Renal cortical epithelial cell (primary cell): ENCODE measurements around the gene NDOR1. TPM values are rescaled to one million over a fixed set of nuclear protein-coding genes. Genes with fewer than 3 reads are reported as not detected.

ENCODE experiments used
- DNase-seq: peaks from one replicate; pipeline ENCODE4 v3.0.0-alpha.2; 2011; ENCODE audit warnings: low read depth
- total RNA-seq: library from RNA; depleted of rRNA; stranded (reverse); fragments of >200 nt; gene quantifications from 2 replicates; pipeline ENCODE4 v1.2.3, GENCODE V29; 2014

The NDOR1 gene
- total RNA-seq, 1 donor from 2014 or later, result 6.2 TPM

DNA sequence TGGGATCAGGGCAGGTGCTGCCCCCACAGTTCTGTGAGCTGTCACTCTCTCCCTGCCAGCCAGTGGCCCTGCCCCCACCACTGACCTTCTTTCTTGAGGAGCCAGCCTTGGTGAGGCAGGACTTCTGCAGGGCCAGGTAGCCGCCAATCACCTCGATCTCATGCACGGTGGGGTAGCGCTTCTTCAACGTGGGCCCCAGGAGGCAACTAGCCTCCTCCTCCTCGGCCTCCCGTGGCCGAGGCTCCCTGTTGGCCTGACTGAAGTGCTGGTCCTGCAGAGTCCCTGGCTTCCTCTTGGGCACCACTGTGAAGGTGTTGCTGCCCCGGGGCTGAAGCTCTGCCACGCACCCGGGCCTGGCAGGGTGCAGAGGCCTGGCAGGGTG, 6.6 kb upstream of the NDOR1 start:
- no peak for DNase-seq

DNA sequence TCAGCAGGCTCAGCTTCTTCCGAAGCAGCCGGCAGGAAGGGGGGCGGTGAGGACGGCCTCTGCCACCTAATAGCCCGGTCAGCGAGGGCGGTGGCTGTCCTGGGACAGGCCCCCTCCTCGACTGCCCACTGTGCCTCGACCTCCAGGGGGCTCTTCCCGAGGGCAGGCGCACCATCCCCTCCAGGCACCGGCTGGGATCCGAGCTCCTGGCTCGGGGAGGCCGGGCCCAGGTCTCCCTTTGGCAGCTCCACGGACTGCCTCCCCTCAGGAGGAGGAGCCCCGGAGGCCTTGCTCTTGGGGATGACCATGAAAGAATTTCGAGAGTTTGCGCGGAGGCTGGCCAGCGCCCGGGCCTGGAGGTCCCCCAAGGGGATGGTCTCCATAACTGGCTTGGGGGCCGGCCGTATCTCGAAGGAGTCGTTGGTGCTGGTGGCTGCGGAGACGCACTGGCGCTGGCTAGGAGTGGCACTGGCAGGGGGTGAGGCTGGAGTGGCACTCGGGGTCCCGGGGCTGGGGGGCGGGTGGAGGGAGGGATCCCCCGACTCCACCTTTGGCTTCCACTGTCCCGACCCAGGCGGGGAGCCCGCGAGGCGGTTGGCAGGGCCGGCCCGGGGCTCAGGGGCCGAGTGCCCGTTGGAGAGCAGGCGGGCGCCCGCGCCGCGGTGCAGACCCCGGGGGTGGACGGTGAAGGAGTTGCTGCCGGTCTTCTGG, 5.9 kb upstream of the NDOR1 start:
- no peak for DNase-seq

DNA sequence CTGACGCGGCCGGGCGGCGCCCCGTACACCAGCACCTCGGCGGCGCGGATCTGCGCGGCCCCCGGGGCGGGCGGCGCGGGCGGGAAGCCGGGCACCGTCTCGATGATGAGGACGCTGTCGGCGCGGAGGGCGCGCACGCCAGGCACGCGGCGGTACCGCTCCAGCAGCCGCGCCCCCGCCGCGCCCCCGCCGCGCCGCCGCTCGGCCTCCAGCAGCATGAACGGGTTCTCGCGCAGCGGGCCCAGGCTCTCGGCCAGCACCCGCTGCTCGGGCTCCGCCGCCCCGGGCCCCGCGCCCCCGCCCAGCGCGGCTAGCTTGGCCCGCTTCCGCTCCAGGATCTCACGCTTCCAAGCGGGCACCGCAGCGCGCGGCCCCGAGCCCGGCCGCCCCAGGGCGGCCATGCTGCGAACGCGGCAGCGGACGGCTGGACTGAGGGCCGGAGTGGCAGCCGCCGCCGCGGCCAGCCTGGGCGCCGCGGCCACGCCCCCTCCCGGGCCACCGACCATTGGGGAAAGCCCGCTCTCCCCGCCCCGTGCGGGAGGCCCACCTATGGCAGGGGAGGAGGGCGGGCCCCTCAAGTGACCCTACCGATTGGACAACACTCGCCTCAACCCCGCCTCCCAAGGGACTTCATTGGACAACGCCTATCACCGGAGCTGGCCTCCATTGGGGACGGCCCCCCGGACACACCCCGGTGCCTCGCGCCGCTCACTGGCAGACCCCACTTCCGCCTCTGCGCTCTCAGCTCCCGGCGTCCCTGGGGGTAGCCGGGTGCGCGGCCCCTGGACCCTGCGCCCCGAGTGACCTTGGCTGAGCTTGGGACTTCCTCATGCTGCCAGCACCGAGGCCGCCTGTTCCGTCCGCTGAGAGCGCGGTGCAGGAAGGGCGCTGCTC, 4.9 kb upstream of the NDOR1 start, which contains the start of gene TPRN:
TSS of gene TPRN (minus strand) at position 431 of the 894 bp plus-strand sequence. CDS start at position 401, 30 bp downstream.
- peak; percentile 95 for DNase-seq

DNA sequence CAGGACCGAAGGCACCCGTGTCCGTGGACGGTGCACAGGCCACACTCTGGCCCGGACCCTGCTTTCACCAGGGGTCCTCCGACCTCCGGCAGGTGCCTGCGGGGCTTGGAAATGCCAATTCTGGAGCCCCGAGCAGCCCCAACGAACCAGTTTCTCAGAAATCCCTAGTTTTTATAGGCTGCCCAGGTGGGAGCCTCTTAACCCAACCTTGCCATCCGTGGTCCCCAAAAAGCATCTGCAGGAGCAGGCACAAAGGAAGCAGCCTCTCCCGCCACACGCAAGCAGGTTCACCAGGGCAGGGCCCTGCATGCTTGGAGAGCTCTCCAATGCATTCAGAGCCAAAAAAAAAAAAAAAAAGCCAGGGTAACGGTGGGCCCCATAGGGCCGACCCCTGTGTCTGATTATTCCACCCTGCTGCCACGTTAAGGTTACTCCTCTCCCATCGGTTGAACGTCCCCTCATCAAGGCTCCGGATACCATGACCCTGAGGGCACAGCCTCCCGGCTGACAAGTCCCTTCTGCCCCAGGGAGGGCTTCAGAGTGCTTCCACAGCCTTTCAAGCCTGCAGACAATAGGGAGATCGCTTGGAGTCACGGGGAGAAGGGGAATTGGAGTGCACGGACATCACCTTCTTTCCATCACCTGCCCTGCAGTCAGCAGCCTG, 4.2 kb upstream of the NDOR1 start:
- no peak for DNase-seq

DNA sequence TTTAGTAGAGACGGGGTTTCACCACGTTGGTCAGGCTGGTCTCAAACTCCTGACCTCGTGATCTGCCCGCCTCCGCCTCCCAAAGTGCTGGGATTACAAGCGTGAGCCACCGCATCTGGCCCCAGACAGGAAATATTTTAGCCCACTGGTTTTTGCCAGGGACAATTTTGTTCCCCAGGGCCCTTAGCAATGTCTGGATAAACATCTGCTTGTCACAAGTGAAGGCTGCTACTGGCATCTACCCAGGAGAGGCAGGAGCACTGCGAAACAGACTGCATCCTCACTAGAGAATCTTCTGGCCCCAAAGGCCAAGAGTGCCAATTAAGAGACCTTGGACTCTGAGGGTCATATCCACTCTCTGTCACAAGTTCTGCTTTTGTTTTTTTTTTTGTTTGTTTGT, 2.5 kb upstream of the NDOR1 start:
- DNase-seq, result no peak

DNA sequence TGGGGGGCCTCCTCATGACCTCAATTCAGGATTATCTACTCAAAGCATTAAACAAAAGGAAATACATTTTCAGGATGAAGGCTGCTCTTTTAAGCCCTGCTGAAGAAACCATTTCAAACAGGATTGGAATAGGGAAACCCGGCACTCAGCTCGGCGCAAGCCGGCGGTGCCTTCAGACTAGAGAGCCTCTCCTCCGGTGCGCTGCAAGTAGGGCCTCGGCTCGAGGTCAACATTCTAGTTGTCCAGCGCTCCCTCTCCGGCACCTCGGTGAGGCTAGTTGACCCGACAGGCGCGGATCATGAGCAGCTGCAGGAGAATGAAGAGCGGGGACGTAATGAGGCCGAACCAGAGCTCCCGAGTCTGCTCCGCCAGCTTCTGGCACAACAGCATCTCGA, 772 bp upstream of the NDOR1 start:
- no peak for DNase-seq

DNA sequence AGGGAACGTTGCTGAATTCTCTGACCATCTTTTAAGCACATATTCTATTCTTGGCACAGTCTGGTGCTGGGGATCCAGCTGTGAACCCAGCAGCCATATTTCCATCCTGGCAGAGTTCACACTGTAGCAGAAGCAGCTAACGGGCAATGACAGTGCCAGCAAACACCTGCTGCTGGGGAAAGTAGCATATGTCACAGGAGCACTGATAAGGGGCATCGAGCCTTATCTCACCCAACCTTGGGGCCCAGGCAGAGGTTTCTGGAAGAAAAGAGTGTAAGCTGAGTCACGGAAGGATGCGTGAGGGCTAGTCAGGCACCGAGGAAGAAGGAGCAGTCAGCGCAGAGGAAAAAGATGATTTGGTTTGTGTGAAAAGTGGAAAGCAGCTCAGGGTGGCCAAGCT, 1.1 kb downstream of the NDOR1 start:
- no peak for DNase-seq

DNA sequence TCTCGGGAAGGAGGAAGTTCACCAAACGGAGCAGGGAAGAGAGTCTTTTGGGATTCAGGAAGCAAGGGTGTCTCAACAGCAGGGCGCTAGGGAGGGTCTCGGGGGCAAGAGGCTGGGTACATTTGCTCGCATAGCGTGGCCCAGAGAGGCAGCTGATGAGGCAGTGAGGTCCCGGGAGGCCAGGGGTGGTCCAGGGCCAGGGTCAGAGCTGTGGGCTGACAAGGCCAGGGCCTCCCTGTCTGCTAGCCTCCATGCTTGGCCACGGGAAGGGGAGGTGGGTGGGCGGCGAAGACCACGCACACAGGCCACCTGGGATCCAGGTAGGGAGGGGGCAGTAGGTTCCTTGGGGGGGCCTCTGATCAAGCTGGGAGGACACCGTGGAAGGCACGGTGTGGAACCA, 6.0 kb downstream of the NDOR1 start:
- no peak for DNase-seq

DNA sequence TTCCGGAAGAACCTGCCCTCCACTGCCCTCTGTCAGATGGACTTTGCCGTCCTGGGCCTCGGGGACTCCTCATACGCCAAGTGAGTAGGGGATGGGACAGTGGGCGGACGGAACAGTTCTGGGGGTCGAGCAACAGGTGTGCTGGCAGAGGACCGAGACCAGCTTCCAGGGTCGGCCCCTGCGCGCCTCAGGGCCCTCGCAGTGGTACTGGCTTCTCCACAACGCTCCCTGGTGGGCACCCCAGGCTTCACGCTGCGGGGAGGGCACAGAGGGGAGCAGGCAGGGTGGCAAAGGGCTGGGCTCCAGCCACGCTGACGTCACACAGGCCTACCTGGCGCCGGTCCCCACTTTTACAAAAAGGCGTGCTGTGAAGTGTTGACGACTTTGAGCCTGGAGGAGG, 7.0 kb downstream of the NDOR1 start:
- no peak for DNase-seq

DNA sequence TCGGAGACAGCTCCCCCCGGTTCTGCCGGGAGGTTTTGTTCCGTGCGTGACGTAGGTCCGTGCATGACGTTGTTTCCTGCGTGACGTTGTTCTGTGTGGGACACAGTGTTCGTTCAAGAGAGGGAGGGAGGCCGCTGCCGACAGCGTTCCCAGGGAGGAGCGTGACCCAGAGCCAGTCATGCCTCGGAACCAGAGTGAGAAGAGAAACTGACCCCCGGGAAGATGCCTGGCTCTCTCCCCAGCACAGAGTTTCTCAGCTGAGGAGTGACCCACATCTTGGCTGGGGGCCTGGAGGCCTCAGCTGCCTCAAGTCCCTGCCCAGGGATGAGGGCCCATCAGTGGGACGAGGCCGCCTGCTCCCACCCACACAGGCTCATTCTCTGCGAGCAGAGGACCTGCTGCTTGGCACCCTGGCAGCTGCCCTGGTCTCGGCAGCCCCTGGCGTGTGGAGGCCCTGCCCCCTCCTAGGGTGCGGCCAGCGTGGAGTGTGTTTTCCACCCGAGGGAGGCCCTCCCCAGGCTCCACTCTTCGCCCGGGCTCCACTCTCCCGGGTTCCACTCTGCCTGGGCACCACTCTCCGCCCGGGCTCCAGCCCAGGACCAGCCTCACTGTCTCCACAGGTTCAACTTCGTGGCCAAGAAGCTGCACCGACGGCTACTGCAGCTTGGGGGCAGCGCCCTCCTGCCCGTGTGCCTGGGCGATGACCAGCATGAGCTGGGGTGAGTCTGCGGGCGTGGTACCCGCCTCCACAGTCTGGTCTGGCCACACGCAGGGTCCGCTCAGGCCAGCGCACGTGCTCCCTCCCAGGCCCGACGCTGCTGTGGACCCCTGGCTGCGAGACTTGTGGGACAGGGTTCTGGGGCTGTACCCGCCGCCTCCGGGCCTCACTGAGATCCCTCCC, 7.9 kb downstream of the NDOR1 start:
- no peak for DNase-seq

DNA sequence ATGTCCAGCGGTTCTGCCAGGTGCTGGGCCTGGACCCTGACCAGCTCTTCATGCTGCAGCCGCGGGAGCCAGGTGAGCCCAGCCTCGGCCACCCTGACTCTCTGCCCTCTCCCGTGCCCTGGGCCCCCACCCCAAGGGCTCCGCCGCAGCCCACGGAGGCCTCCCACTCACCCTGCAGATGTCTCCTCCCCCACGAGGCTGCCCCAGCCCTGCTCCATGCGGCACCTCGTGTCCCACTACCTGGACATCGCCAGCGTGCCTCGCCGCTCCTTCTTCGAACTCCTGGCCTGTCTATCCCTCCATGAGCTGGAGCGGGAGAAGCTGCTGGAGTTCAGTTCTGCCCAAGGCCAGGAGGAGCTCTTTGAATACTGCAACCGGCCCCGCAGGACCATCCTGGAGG, 9.1 kb downstream of the NDOR1 start:
- DNase-seq, result no peak

DNA sequence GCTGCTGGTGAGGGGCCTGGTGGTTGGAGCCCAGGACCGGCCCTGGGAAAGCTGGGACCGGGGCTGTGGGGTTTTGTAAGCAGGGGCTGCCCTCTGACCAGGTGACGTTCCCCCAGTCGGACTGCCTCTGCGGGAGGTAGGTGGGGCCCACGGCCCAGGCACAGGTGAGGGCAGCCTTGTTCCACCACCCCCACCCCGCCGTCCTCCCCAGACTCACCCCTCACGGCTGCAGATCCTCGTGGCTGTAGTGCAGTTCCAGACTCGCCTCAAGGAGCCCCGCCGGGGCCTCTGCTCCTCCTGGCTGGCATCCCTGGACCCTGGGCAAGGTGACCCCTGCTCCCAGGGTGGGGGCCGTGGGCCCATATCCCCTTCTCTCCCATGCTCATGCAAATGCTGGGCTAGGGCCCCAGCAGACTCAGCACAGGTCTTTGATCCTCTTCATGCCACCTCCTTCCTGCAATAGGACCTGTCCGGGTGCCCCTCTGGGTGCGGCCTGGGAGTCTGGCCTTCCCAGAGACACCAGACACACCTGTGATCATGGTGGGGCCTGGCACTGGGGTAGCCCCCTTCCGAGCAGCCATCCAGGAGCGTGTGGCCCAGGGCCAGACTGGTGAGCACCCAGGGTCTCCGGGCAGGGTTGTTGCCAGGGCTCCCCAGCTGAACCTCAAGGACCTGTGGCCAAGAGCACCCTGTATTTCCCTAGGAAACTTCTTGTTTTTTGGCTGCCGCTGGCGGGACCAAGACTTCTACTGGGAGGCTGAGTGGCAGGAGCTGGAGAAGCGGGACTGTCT, 9.9 kb downstream of the NDOR1 start:
- no peak for DNase-seq

DNA sequence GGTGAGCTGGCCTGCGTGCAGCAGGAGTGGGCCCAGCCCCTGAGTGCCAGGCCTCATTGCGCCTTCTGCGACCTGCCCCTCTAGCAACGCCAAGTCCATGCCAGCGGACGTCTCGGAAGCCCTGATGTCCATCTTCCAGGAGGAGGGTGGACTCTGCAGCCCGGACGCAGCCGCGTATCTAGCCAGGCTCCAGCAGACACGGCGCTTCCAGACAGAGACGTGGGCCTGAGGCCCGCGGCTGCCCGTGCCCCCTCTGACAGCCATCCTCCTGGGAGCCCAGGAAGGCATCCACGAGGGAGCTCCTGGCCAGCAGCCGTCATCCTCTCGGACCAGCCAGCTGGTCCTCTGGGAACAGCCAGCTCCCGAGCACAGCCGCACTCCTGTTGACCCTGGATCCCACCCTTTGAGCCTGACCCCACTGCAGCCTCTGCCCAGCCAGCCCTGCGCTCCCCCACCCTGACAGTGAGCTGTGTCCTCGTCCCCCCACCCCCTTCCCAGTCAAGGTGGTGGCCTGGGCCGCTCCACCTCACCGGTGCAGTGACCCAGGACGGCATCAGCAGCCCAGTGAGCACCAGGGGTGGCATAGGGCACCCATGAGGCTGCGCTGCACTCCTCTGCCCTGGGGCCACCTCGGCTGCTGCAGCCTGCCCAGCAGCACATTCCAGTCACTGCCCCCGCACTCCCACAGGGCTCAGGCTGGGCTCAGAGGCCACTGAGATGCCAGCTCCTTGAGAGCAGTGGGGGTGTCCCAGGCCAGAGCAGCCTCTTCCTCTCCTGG, 10.9 kb downstream of the NDOR1 start:
- DNase-seq, result peak; percentile 19

DNA sequence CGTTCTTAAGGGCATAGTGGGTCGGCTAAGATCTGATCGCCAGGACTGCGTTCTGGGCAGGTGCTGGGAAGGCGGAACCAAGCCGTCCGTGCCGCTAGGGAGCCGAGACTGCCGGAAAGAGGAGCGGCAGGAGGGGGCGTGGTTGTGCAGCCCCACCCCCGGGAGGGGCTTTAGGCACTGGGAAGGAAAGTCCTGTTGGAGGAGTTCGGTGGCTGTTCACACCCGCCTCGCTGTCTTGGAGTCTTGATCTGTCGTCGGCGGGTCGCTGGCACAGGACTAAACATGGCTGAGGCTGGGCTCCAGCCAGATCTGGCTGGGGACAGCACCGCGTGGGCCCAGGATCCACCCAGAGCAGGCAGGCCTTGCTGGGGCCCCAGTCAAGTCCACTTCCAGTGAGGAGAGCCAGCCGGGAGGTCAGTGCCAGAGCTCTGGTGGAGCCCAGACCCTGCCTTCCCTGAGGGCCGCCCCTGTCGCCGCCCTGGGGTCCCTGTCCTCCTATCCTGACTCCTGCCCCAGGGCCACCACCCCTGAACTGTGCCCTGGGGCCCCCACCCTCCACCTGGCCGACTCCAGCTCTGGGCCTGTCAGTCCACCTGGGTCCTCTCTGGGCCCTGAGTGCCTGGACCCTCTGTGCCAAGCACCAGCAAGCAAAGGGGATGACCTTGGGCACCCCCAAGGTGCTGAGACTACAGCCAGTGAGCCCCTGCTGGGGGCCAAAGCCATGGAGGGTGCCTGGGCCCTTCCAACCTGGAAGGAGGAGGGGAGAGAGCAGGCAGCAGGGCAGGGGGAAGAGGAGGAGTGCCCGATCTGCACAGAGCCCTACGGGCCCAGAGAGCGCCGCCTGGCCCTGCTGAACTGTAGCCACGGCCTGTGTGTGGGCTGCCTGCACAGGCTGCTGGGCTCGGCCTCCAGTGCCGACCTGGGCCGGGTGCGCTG, 12.0 kb downstream of the NDOR1 start:
- DNase-seq, result peak; percentile 58

DNA sequence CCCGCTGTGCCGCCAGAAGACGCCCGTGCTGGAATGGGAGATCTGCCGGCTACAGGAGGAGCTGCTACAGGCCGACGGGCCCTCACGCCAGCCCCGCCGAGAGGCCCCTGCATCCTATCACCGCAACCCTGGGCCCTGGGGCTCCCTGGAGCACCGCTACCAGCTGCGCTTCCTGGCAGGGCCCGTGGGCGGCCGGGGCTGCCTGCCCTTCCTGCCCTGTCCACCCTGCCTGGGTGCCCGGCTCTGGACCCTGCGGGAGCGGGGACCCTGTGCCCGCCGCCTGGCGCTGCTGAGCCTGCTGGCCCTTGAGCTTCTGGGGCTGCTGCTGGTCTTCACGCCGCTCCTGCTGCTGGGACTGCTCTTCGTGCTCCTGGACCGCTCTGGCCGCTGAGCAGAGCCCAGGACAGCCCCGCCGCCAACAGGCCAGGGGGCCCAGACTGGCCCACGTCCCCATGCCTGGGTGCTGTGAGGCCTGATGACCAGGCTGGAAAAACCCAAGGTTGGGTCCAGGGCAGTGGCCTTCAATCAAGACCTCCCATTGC, 12.8 kb downstream of the NDOR1 start:
- no peak for DNase-seq

DNA sequence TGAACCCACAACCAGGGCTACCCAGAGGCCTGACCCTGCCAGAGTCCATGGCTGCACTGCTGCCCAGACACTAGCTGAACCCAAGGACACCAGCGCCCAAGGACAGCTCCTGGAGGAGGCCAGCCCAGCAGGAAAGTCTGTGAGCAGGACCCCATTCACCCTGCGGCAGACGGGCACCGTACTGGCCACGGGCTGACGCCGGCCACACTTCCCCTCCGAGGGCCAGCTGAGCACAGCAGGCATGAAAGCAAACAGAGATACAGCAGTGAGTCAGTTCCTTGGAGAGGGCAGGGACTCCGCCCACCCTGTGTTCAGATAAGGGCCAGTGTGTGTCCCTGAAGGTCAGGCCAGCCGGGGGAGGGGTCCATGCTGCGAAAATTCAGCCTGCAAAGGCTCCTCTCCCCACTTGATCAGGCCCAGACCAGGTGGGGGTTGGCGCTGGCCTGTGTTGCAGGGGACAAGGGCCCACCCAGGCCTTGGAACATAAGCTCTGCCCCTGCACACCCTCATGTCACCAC, 13.3 kb downstream of the NDOR1 start:
- DNase-seq, result no peak

DNA sequence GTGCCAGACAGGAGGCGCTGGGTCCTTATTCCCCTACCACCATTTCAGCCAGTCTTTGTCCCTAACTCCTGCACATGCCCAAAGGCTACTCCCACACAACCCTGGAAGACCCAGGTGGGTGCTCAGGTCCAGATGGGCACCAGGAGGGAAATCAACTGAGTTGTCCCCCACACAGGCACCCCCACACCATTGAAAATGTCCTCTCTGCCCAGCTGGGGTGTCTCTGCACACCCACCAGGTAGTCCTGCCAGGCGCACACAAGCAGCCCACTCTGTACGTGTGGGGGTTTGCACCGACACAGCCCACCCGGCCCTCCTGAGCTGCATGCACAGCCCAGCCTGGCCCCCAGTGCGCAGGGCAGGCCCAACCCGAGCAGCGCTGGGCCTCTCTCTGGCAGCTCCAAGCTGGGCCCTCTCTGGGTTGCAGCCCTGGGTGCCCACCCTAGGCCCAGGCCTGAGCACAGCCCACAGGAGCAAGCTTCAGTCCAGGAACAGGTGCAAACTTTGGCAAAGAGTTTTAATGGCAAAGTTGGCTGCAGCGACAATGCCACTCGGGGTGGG, 14.3 kb downstream of the NDOR1 start:
- no peak for DNase-seq
